ENCODE measurements around the gene SLC26A1.

GRCh38 chr4:970046-970745 is 23.0 kb downstream of the SLC26A1 start:
- TF ChIP-seq CTCF (IDR thresholded peaks at IDR 0.05) (no peak), POLR2A (IDR thresholded peaks at IDR 0.05) (no peak)
